K562 (cell line): ENCODE data around the gene PTPN1. TPM values are rescaled to one million over a fixed set of nuclear protein-coding genes. Genes with fewer than 3 reads are reported as not detected.

Experiments
- DPF2 ChIP-seq: fragments of 450-650 bp; IDR thresholded peaks from 2 replicates; pipeline ENCODE4 v1.6.1; 2016
- E2F6 ChIP-seq, 2 experiments: IDR thresholded peaks; 2 replicates each; pipeline ENCODE4 v1.6.1; 2011; ENCODE audit warnings: borderline replicate concordance in 1 of 2, control low read depth in 1 of 2, low read depth in 1 of 2, low read length in 1 of 2, mild to moderate bottlenecking in 1 of 2, mixed read lengths in 1 of 2, moderate library complexity in 1 of 2; ENCODE audit not compliant: insufficient read depth in 1 of 2, insufficient read length in 1 of 2, poor library complexity in 1 of 2, severe bottlenecking in 1 of 2; ENCODE audit errors: extremely low read depth in 1 of 2
- JUND ChIP-seq, 2 experiments: IDR thresholded peaks; 2 replicates in 1 of 2; 3 replicates in 1 of 2; pipeline ENCODE4 v1.6.1; 2011; ENCODE audit warnings: borderline replicate concordance in 2 of 2, low read depth in 2 of 2, low read length in 2 of 2, improper control_type of control experiment in 1 of 2, missing biosample characterization in 1 of 2, missing genetic modification characterization in 1 of 2, missing genetic modification reagents in 1 of 2
- MEIS2 ChIP-seq: fragments of 450-650 bp; IDR thresholded peaks from 2 replicates; pipeline ENCODE4 v1.6.1; 2014; ENCODE audit warnings: mild to moderate bottlenecking; ENCODE audit not compliant: partially characterized antibody
- MGA ChIP-seq: fragments of 450-650 bp; IDR thresholded peaks from 2 replicates; pipeline ENCODE4 v1.6.1; 2016; ENCODE audit warnings: mild to moderate bottlenecking, moderate library complexity
- MTA3 ChIP-seq: fragments of 450-650 bp; formaldehyde crosslinking; IDR thresholded peaks from 2 replicates; pipeline ENCODE4 v1.6.1; 2017; ENCODE audit warnings: mild to moderate bottlenecking, borderline replicate concordance
- NEUROD1 ChIP-seq: fragments of 150-350 bp; IDR thresholded peaks from 2 replicates; pipeline ENCODE4 v1.6.1; 2014; ENCODE audit warnings: borderline replicate concordance, low read length, low read depth; ENCODE audit not compliant: partially characterized antibody
- NFYB ChIP-seq: IDR thresholded peaks from 2 replicates; pipeline ENCODE4 v1.6.1; 2011; ENCODE audit warnings: mild to moderate bottlenecking, moderate library complexity; ENCODE audit not compliant: insufficient read length; ENCODE audit errors: extremely low read depth
- SMARCE1 ChIP-seq: fragments of 450-650 bp; IDR thresholded peaks from 2 replicates; pipeline ENCODE4 v1.7.1; 2016; ENCODE audit warnings: mild to moderate bottlenecking
- TAF9B ChIP-seq: fragments of 450-650 bp; IDR thresholded peaks from 2 replicates; pipeline ENCODE4 v1.6.1; 2018; ENCODE audit warnings: mild to moderate bottlenecking; ENCODE audit not compliant: partially characterized antibody
- ZBTB17 ChIP-seq: fragments of 450-650 bp; formaldehyde crosslinking; IDR thresholded peaks from 2 replicates; pipeline ENCODE4 v1.4.0; 2020; ENCODE audit warnings: mild to moderate bottlenecking
- ZNF639 ChIP-seq, 2 experiments: fragments of 200-800 bp in 1 of 2; sonication (Bioruptor generic) in 1 of 2; sonication (generic) in 1 of 2; formaldehyde crosslinking in 1 of 2; IDR thresholded peaks in 1 of 2; conservative IDR thresholded peaks in 1 of 2; 2 replicates each; pipeline versions ENCODE4 v1.5.0 to v1.6.1; 2016 to 2020; ENCODE audit warnings: missing compliant biosample characterization in 1 of 2, missing genetic modification characterization in 1 of 2, missing genetic modification reagents in 1 of 2
- polyA plus RNA-seq, 8 experiments: library from polyadenylated mRNA; depleted of rRNA in 4 of 8; stranded (reverse) in 5 of 8; unstranded in 3 of 8; fragments of >200 nt; fragmentation: Nextera tagmentation in 2 of 8; fragmentation: Illumina TruSeq in 1 of 8; extraction: Ambion mirVana in 2 of 8; extraction: Trizol in 1 of 8; gene quantifications; 2 replicates each; pipeline versions ENCODE4 v1.2.1 to v1.2.3, GENCODE V29; 2011 to 2014; ENCODE audit warnings: inconsistent platforms in 1 of 8, missing spikeins in 1 of 8
- total RNA-seq, 7 experiments: library from RNA; depleted of rRNA in 6 of 7; stranded (reverse); fragments of >200 nt in 6 of 7; fragmentation: Illumina TruSeq in 2 of 7; extraction: Trizol in 2 of 7; gene quantifications; 2 replicates each; pipeline versions ENCODE4 v1.2.1 to v1.2.3, GENCODE V29; 2011 to 2021; ENCODE audit warnings: low replicate concordance in 1 of 7

Gene PTPN1
- total and polyA plus RNA-seq, 9 of the 15 experiments (the other 6 are each of a cell fraction or from before 2014, with no cell fraction given): 11.0 to 85.3 (median 54.0) TPM

- TF ChIP-seq MTA3 (0 out of 2 replicates have a peak, but pooled peaks have one; percentile 36), MGA (peak; percentile 67), DPF2 (peak; percentile 92), JUND (IDR thresholded peaks at IDR 0.05; ENCODE audit: borderline replicate concordance, low read depth, low read length) (peak; percentile 95), JUND (tag; IDR thresholded peaks at IDR 0.05; ENCODE audit: borderline replicate concordance, low read depth, low read length) (peak; percentile 93), ZNF639 (CRISPR knock-in tag; conservative IDR thresholded peaks at IDR 0.05 in 1 of 2, IDR thresholded peaks at IDR 0.05 in 1 of 2) (no peak), MEIS2 (peak; percentile 86), NFYB (no peak), E2F6 (IDR thresholded peaks at IDR 0.05; ENCODE audit: borderline replicate concordance in 1 of 2, extremely low read depth in 1 of 2, insufficient read depth in 1 of 2, insufficient read length in 1 of 2, low read depth in 1 of 2, low read length in 1 of 2, poor library complexity in 1 of 2, severe bottlenecking in 1 of 2) (peak; percentile 61 to 77), NEUROD1 (peak; percentile 60), SMARCE1 (peak; percentile 87), ZBTB17 (no peak), TAF9B (peak; percentile 34)
These were observed 48.3 kb downstream of the PTPN1 start (continued) for GRCh38 chr20:50558483-50558925.
